OCI-LY7 (cell line): Measurements from ENCODE around the gene RBM47.

ENCODE experiments used
- CTCF ChIP-seq: fragments of 200-600 bp; sonication (generic); conservative IDR thresholded peaks from 2 replicates; pipeline ENCODE4 v1.5.1; 2014; ENCODE audit warnings: mild to moderate bottlenecking, antibody characterized with exemption, low read length, moderate library complexity, mixed read lengths
- EZH2phosphoT487 ChIP-seq: fragments of 200-600 bp; sonication (generic); IDR thresholded peaks from 2 replicates; pipeline ENCODE4 v1.6.1; 2018; ENCODE audit warnings: low read depth, borderline replicate concordance, mild to moderate bottlenecking, mixed run types, antibody characterized with exemption, low read length, moderate library complexity, mixed read lengths

DNA sequence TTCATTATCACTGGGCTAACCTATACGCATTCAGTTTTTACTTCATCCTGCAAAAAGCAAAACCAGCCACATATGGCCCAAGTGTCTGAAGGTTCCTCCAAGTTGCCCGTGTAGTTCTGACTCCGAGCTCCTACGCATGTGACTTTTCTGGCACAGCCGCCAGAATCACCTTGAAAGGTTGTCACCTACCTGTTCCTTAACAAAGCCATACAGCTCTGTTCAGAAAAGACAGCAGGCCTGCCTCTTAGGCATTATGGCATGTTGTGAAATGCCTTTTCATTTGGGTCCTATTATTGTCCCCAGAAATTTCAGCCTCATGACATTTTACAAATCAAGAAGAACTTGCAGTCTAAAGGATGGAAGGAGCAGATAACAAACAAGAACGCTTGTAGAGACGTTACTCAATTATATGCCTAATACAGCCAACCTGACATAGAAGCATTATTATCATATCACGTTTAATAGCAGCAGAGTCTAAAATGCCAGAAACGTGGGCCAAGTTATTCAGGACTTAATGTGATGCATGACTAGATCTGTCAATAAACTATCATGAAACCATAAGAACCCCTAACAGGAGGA is 118.5 kb downstream of the RBM47 start:
- TF ChIP-seq CTCF: no peak
- TF ChIP-seq EZH2phosphoT487: no peak
